SK-N-MC (cell line): Measurements from ENCODE around the gene RBKS.

Experiments
- EZH2 ChIP-seq: fragments of 200-600 bp; sonication (generic); IDR thresholded peaks from one replicate; pipeline ENCODE4 v1.6.1; 2017; ENCODE audit warnings: antibody characterized with exemption
- FOXP2 ChIP-seq: optimal IDR thresholded peaks from 2 replicates; pipeline ENCODE3; 2011; ENCODE audit warnings: mild to moderate bottlenecking, moderate library complexity; ENCODE audit not compliant: insufficient read depth; ENCODE audit errors: extremely low read length, control extremely low read depth
- POLR2AphosphoS5 ChIP-seq: IDR thresholded peaks from 2 replicates; pipeline ENCODE4 v1.6.1; 2012; ENCODE audit warnings: mild to moderate bottlenecking, low read depth, low read length, borderline replicate concordance

- TF ChIP-seq POLR2AphosphoS5 (no peak), EZH2 (no peak), FOXP2 (no peak)
Observed at GRCh38 chr2:27852691-27853090, 37.5 kb downstream of the RBKS start.
